ENCODE results near the gene PARP14.
A peak's percentile ranks its signal among the peaks of the same experiment; 100 is the strongest.
"Not testable (repeated sequence)": the region's sequence is repeated elsewhere in the genome, so short reads cannot be mapped to it uniquely, and the experiment has no call there.

PARP14 gene

GRCh38 chr3:122719273-122719921, 38.8 kb downstream of the PARP14 start:
- no peak for DNase-seq

GRCh38 chr3:122725106-122725505, 44.5 kb downstream of the PARP14 start:
- DNase-seq: no peak

GRCh38 chr3:122727294-122727693, 46.7 kb downstream of the PARP14 start:
- no peak for DNase-seq

GRCh38 chr3:122727766-122728165, 47.1 kb downstream of the PARP14 start:
- DNase-seq: no peak

- DNase-seq: no peak
Measured at GRCh38 chr3:122728186-122728585, 47.5 kb downstream of the PARP14 start.

- no peak for DNase-seq
Measured at GRCh38 chr3:122728756-122729514, 48.3 kb downstream of the PARP14 start.

- no peak for DNase-seq
Measured at GRCh38 chr3:122730240-122730639, 49.6 kb downstream of the PARP14 start.

GRCh38 chr3:122732682-122733525, 52.3 kb downstream of the PARP14 start:
- not testable (repeated sequence) for DNase-seq

- no peak for DNase-seq
Measured at GRCh38 chr3:122739172-122739571, 58.5 kb downstream of the PARP14 start.

GRCh38 chr3:122742234-122742633, 61.6 kb downstream of the PARP14 start:
- DNase-seq: no peak

- no peak for DNase-seq
Measured at GRCh38 chr3:122743581-122744120, 63.0 kb downstream of the PARP14 start.

- no peak for DNase-seq
Measured at GRCh38 chr3:122745369-122746021, 64.9 kb downstream of the PARP14 start.

GRCh38 chr3:122747295-122747694, 66.7 kb downstream of the PARP14 start:
- DNase-seq: not testable (repeated sequence)

GRCh38 chr3:122748347-122748746, 67.7 kb downstream of the PARP14 start:
- no peak for DNase-seq

- peak in 2 of 5 donors; percentile 1 to 50 for DNase-seq
Measured at GRCh38 chr3:122754929-122755328, 74.3 kb downstream of the PARP14 start.

GRCh38 chr3:122755491-122755890, 74.9 kb downstream of the PARP14 start:
- DNase-seq: no peak

GRCh38 chr3:122758877-122759560, 78.4 kb downstream of the PARP14 start:
- no peak for DNase-seq

- no peak for DNase-seq
Measured at GRCh38 chr3:122760453-122761271, 80.0 kb downstream of the PARP14 start.

GRCh38 chr3:122766430-122766829, 85.8 kb downstream of the PARP14 start:
- DNase-seq: no peak

- no peak for DNase-seq
Measured at GRCh38 chr3:122767540-122768372, 87.1 kb downstream of the PARP14 start.

Measured in T-helper 1 cell (primary cell).